Natural killer cell (primary cell): ENCODE data around the gene SLC46A3. TPM values are rescaled to one million over a fixed set of nuclear protein-coding genes. Genes with fewer than 3 reads are reported as not detected.

Experiments used
- ATAC-seq, 3 donors: fragments of 150-1000 bp in 2 of 3; fragments of 200-7000 bp in 1 of 3; cut with Tn5 transposase; 1 replicate in 1 of 3; 2 replicates in 2 of 3; pipeline ENCODE4 v1.10.0; 2021; ENCODE audit warnings: mild to moderate bottlenecking in 2 of 3, moderate library complexity in 2 of 3
- DNase-seq, 2 donors: peaks; one replicate each; pipeline versions ENCODE4 v3.0.0 to v3.0.0-alpha.2; 2013 to 2021; ENCODE audit warnings: mixed read lengths in 1 of 2
- H3K27ac ChIP-seq: one replicate; pipeline ENCODE4 v1.5.1; 2013; ENCODE audit warnings: mild to moderate bottlenecking, low read length
- H3K27me3 ChIP-seq: one replicate; pipeline ENCODE4 v1.6.1; 2013; ENCODE audit warnings: low read length; ENCODE audit not compliant: control insufficient read depth, insufficient read depth
- H3K36me3 ChIP-seq: one replicate; pipeline ENCODE4 v1.6.1; 2013; ENCODE audit warnings: low read length; ENCODE audit not compliant: control insufficient read depth, insufficient read depth
- H3K4me1 ChIP-seq: one replicate; pipeline ENCODE4 v1.6.1; 2013; ENCODE audit warnings: low read length; ENCODE audit not compliant: control insufficient read depth, insufficient read depth
- H3K4me3 ChIP-seq: one replicate; pipeline ENCODE4 v1.5.1; 2013; ENCODE audit warnings: low read length
- H3K9me3 ChIP-seq: one replicate; pipeline ENCODE4 v1.6.1; 2013; ENCODE audit warnings: low read length; ENCODE audit not compliant: control insufficient read depth, insufficient read depth
- H3K27ac Mint-ChIP-seq, 2 donors: one replicate each; pipeline ENCODE4 v1.8.0; 2022; ENCODE audit warnings: mild to moderate bottlenecking in 2 of 2, mixed read lengths in 2 of 2, moderate library complexity in 1 of 2
- H3K27me3 Mint-ChIP-seq, 2 donors: one replicate each; pipeline ENCODE4 v1.8.0; 2022; ENCODE audit warnings: low read depth in 2 of 2, mixed read lengths in 2 of 2
- H3K36me3 Mint-ChIP-seq: one replicate; pipeline ENCODE4 v1.8.0; 2022; ENCODE audit warnings: mixed read lengths
- H3K4me1 Mint-ChIP-seq, 2 donors: one replicate each; pipeline ENCODE4 v1.8.0; 2022; ENCODE audit warnings: mixed read lengths in 2 of 2
- H3K4me3 Mint-ChIP-seq: one replicate; pipeline ENCODE4 v1.8.0; 2022; ENCODE audit warnings: mild to moderate bottlenecking, moderate library complexity, mixed read lengths
- H3K9me3 Mint-ChIP-seq, 2 donors: one replicate each; pipeline ENCODE4 v1.8.0; 2022; ENCODE audit warnings: mixed read lengths in 2 of 2
- WGBS: methylation state at CpG from one replicate; pipeline ENCODE4 v1.1.7; 2013; ENCODE audit warnings: missing lambda C conversion rate; ENCODE audit not compliant: insufficient coverage; 5-methylcytosine and 5-hydroxymethylcytosine counted together
- intact Hi-C: fragments of 100-400 bp; cut with micrococcal nuclease; formaldehyde crosslinking; loops from one replicate; pipeline ENCODE4 v1.14.2; 2022
- total RNA-seq, 4 donors: library from RNA; stranded (reverse); fragments of 120-200 nt in 1 of 4; gene quantifications; one replicate each; pipeline versions ENCODE4 v1.2.3 to v1.2.4, GENCODE V29; 2013 to 2022
- TF ChIP-seq, protein P1 (sequence below): fragments of 200-600 bp; IDR thresholded peaks from one replicate; pipeline ENCODE4 v1.8.0; 2022; ENCODE audit warnings: antibody characterized with exemption

The SLC46A3 gene, protein sequence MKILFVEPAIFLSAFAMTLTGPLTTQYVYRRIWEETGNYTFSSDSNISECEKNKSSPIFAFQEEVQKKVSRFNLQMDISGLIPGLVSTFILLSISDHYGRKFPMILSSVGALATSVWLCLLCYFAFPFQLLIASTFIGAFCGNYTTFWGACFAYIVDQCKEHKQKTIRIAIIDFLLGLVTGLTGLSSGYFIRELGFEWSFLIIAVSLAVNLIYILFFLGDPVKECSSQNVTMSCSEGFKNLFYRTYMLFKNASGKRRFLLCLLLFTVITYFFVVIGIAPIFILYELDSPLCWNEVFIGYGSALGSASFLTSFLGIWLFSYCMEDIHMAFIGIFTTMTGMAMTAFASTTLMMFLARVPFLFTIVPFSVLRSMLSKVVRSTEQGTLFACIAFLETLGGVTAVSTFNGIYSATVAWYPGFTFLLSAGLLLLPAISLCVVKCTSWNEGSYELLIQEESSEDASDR
- 10 to 100 TPM in 2 of 3 donors, 1 to 10 TPM in 1; 9.7 to 16.2 (median 11.9) TPM for total RNA-seq
- total RNA-seq (2013) = 25.9 TPM

DNA sequence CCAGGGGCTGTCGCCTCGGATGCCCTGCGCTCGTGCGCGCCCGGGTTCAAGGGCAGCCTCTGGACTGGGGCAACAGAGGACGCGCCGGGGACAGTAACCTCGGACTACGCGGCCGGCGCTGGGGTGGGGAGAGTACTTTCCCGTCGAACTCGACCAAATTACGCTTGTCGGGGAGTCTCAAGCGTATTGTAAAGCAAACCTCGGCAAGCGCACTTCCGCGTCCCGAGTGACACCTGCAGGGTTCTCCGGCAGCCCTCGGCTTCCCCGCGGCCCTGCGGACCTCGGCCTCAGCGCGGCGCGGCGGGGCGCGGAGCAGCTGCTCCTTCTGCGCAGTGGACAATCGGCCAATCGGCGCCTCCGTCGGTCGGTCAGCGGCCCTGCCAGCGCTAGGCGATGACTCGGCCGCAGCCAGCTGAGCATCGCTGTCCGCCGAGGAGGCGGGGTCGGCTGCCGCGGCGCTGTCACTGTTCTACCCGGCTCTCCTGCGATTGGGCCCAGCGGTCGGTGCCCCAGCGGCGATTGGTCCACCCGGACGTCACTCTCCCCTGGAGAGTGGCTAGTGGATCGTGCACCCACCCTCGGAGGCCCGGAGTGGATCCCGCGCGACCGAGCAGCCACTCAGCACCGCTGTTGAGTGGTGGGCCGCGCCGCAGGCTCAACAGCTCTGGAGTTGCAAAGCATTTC lies at the start of gene SLC46A3:
TSS of gene SLC46A3 (minus strand) at position 428 of the 684 bp plus-strand sequence. CDS start 972 bp downstream, outside the sequence.
- peak within 1 kb of the TSS; percentile 99 for H3K4me3 Mint-ChIP-seq
- H3K27ac Mint-ChIP-seq = peak within 1 kb of the TSS; percentile 91 to 94
- peak within 1 kb of the TSS; percentile 82 for H3K4me3 ChIP-seq
- H3K27me3 ChIP-seq = no peaks in the 10 kb centered on the region
- no peaks in the 10 kb centered on the region for H3K36me3 ChIP-seq
- DNase-seq = peak; percentile 97 to 98
- no peaks in the 10 kb centered on the region for H3K27me3 Mint-ChIP-seq
- peak within 1 kb of the TSS; percentile 92 for H3K27ac ChIP-seq
- ATAC-seq = peak; percentile 96 to 99 (median 97)
- WGBS = under 1% methylated on average over 78 of the region's 78 CpGs
- no peaks in the 10 kb centered on the region for H3K9me3 Mint-ChIP-seq
- TF ChIP-seq, protein P1, sequence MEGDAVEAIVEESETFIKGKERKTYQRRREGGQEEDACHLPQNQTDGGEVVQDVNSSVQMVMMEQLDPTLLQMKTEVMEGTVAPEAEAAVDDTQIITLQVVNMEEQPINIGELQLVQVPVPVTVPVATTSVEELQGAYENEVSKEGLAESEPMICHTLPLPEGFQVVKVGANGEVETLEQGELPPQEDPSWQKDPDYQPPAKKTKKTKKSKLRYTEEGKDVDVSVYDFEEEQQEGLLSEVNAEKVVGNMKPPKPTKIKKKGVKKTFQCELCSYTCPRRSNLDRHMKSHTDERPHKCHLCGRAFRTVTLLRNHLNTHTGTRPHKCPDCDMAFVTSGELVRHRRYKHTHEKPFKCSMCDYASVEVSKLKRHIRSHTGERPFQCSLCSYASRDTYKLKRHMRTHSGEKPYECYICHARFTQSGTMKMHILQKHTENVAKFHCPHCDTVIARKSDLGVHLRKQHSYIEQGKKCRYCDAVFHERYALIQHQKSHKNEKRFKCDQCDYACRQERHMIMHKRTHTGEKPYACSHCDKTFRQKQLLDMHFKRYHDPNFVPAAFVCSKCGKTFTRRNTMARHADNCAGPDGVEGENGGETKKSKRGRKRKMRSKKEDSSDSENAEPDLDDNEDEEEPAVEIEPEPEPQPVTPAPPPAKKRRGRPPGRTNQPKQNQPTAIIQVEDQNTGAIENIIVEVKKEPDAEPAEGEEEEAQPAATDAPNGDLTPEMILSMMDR = peak; percentile 9
- H3K4me1 Mint-ChIP-seq = peaks cover 31 to 32% of the 10 kb centered on the region in 2 donors
- H3K9me3 ChIP-seq = no peaks in the 10 kb centered on the region
- H3K36me3 Mint-ChIP-seq = no peaks in the 10 kb centered on the region
- intact Hi-C loops = loop anchor here (1.0 to 2.0 kb wide), 2 partner anchors 59 to 580 kb away; partner anchors contain the start of genes PAN3 and POMP
- peaks cover 5% of the 10 kb centered on the region for H3K4me1 ChIP-seq

DNA sequence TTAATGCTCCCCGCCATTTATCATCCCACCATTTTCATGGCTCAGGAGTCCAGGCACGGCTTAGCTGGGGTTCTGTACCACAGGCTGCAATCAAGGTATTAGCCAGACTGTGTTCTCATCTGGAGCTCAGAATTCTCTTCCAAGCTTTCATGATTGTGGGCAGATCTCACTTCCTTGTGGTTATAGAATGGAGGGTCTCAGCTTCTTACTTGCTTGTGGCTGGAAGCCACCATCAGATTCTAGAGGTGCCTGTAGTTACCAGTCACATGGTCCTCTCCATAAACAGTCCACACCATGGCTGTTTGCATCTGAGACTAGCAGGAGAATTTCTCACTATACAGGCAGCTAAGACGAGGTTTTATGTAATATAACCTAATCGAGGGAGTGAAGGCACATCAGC lies 45.1 kb upstream of the SLC46A3 start:
- no peaks in the 10 kb centered on the region for H3K27me3 ChIP-seq
- TF ChIP-seq, protein P1 = no peak
- Mint-ChIP-seq H3K27ac (no peak overlapping the region), H3K9me3 (peaks cover 2% of the 10 kb centered on the region in 2 donors), H3K4me1 (no peaks in the 10 kb centered on the region), H3K36me3 (peaks cover 6% of the 10 kb centered on the region), H3K4me3 (no peak overlapping the region), H3K27me3 (peaks cover 2 to 9% of the 10 kb centered on the region in 2 donors)
- peaks cover 4% of the 10 kb centered on the region for H3K9me3 ChIP-seq
- no peak for ATAC-seq
- H3K27ac ChIP-seq = no peak overlapping the region
- intact Hi-C loops = no loop called here
- H3K4me3 ChIP-seq = no peak overlapping the region
- 80% methylated on average over 4 of the region's 4 CpGs for WGBS
- H3K36me3 ChIP-seq = no peaks in the 10 kb centered on the region
- no peaks in the 10 kb centered on the region for H3K4me1 ChIP-seq
- no peak for DNase-seq

DNA sequence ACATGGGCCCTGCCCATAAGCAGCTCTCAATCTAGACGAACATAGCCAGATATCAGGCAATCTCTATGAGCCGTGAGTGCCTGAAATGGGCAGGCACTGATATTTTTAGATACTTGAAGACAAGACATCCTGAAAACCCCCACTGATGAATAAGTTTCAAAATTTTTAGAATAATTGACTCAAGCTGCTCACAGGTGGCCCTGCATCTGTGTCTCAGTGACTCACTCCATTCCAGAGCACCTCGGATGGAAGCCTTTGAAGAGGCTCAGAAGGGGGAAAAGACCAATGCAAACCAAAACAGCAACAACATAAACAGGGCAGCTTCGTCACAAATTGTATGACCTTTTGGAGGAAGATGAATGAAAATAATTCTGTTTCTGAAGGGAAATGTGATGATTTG lies 42.8 kb upstream of the SLC46A3 start:
- no peak overlapping the region for H3K27ac Mint-ChIP-seq
- peaks cover 16% of the 10 kb centered on the region for H3K36me3 Mint-ChIP-seq

More for the DNA sequence above, 42.8 kb upstream of the SLC46A3 start:
- TF ChIP-seq, protein P1 = no peak
- H3K4me3 Mint-ChIP-seq = no peak overlapping the region
- peaks cover 4% of the 10 kb centered on the region for H3K9me3 ChIP-seq
- no peak overlapping the region for H3K4me3 ChIP-seq
- intact Hi-C loops = no loop called here
- H3K4me1 ChIP-seq = no peaks in the 10 kb centered on the region
- DNase-seq = no peak
- 87% methylated on average over 4 of the region's 4 CpGs for WGBS
- H3K9me3 Mint-ChIP-seq = peaks cover 3 to 4% of the 10 kb centered on the region in 2 donors
- H3K27me3 Mint-ChIP-seq = peaks cover 2 to 9% of the 10 kb centered on the region in 2 donors
- no peak for ATAC-seq
- H3K27me3 ChIP-seq = no peaks in the 10 kb centered on the region
- no peak overlapping the region for H3K27ac ChIP-seq
- no peaks in the 10 kb centered on the region for H3K36me3 ChIP-seq
- no peaks in the 10 kb centered on the region for H3K4me1 Mint-ChIP-seq
